SK-N-SH (cell line): Measurements from ENCODE around the gene GDAP2. TPM values are rescaled to one million over a fixed set of nuclear protein-coding genes. Genes with fewer than 3 reads are reported as not detected.

Experiments
- CTCF ChIA-PET: fragments of 300-600, 350-600 bp; formaldehyde crosslinking; extraction: SDS; loops from one replicate; lab custom pipeline; 2021; lab: Yijun Ruan, JAX
- POLR2A ChIA-PET: fragments of 350-600 bp; sonication (Branson Sonifier 250); formaldehyde crosslinking; extraction: SDS; loops from one replicate; lab custom pipeline; 2020; ENCODE audit warnings: antibody characterized with exemption, inconsistent platforms; lab: Yijun Ruan, JAX
- DNase-seq: peaks from one replicate; pipeline ENCODE4 v3.0.0; 2012
- H2AFZ ChIP-seq: fragments of 200-600 bp; sonication (generic); 2 replicates; pipeline ENCODE4 v1.8.1; 2016; ENCODE audit warnings: antibody characterized with exemption, mild to moderate bottlenecking, low read depth
- H3F3A ChIP-seq: fragments of 200-600 bp; sonication (generic); replicated peaks from 2 replicates; pipeline ENCODE3; 2016; ENCODE audit warnings: antibody characterized with exemption, mild to moderate bottlenecking; ENCODE audit not compliant: insufficient read depth
- H3K27ac ChIP-seq, 2 experiments: fragments of 200-500 bp in 1 of 2; fragments of 200-600 bp in 1 of 2; sonication (Bioruptor generic) in 1 of 2; sonication (generic), shearing (Covaris generic) in 1 of 2; 2 replicates each; pipeline versions ENCODE4 v1.5.1 to v1.6.1; 2014 to 2016; ENCODE audit warnings: low read depth in 2 of 2, inconsistent platforms in 1 of 2, low read length in 1 of 2, mild to moderate bottlenecking in 1 of 2, mixed read lengths in 1 of 2
- H3K27me3 ChIP-seq: fragments of 200-600 bp; sonication (generic), shearing (Covaris generic); 2 replicates; pipeline ENCODE4 v1.6.1; 2016; ENCODE audit warnings: mixed run types; ENCODE audit not compliant: insufficient read depth
- H3K36me3 ChIP-seq, 2 experiments: fragments of 200-500 bp in 1 of 2; fragments of 200-600 bp in 1 of 2; sonication (Bioruptor generic) in 1 of 2; sonication (generic) in 1 of 2; replicated peaks in 1 of 2; 2 replicates each; pipeline versions ENCODE3 to v1.5.1; 2014 to 2016; ENCODE audit warnings: low read length in 1 of 2, mild to moderate bottlenecking in 1 of 2; ENCODE audit not compliant: insufficient read depth in 2 of 2, control insufficient read depth in 1 of 2
- H3K4me1 ChIP-seq, 2 experiments: fragments of 200-500 bp in 1 of 2; fragments of 200-600 bp in 1 of 2; sonication (Bioruptor generic) in 1 of 2; sonication (generic), shearing (Covaris generic) in 1 of 2; 2 replicates each; pipeline versions ENCODE4 v1.5.1 to v1.6.1; 2014 to 2016; ENCODE audit warnings: low read depth in 1 of 2, low read length in 1 of 2, mixed run types in 1 of 2; ENCODE audit not compliant: insufficient read depth in 2 of 2, control insufficient read depth in 1 of 2
- H3K4me2 ChIP-seq: fragments of 200-600 bp; sonication (generic), shearing (Covaris generic); 2 replicates; pipeline ENCODE4 v1.6.1; 2017; ENCODE audit warnings: mixed run types
- H3K4me3 ChIP-seq, 2 experiments: fragments of 200-500 bp in 1 of 2; fragments of 200-600 bp in 1 of 2; sonication (Bioruptor generic) in 1 of 2; sonication (generic), shearing (Covaris generic) in 1 of 2; 2 replicates each; pipeline versions ENCODE4 v1.5.1 to v1.8.1; 2014 to 2016; ENCODE audit warnings: low read depth in 2 of 2, inconsistent platforms in 1 of 2, low read length in 1 of 2, mild to moderate bottlenecking in 1 of 2, mixed read lengths in 1 of 2, moderate library complexity in 1 of 2
- H3K79me2 ChIP-seq: fragments of 200-600 bp; sonication (generic); 2 replicates; pipeline ENCODE4 v1.8.1; 2017; ENCODE audit warnings: mild to moderate bottlenecking; ENCODE audit not compliant: insufficient read depth
- H3K9ac ChIP-seq: fragments of 200-600 bp; sonication (generic); 2 replicates; pipeline ENCODE4 v1.6.1; 2017; ENCODE audit warnings: mixed run types
- H3K9me2 ChIP-seq: fragments of 200-600 bp; sonication (generic); 2 replicates; pipeline ENCODE4 v1.6.1; 2017; ENCODE audit warnings: mixed run types
- H3K9me3 ChIP-seq: fragments of 200-600 bp; sonication (generic); 2 replicates; pipeline ENCODE4 v1.6.1; 2017; ENCODE audit warnings: mixed run types, mild to moderate bottlenecking, moderate library complexity
- H4K20me1 ChIP-seq: fragments of 200-600 bp; sonication (generic); 2 replicates; pipeline ENCODE4 v1.6.1; 2017; ENCODE audit warnings: mild to moderate bottlenecking, mixed run types; ENCODE audit not compliant: insufficient read depth
- EP300 ChIP-seq, 2 experiments: IDR thresholded peaks; 2 replicates each; pipeline versions ENCODE4 v1.4.0 to v1.6.1; 2012; ENCODE audit warnings: borderline replicate concordance in 1 of 2, low read depth in 1 of 2, low read length in 1 of 2
- FOXJ3 ChIP-seq: sonication (generic); formaldehyde crosslinking; IDR thresholded peaks from 2 replicates; pipeline ENCODE4 v1.5.1; 2020; ENCODE audit warnings: mild to moderate bottlenecking, missing genetic modification reagents
- FOXM1 ChIP-seq: IDR thresholded peaks from 2 replicates; pipeline ENCODE4 v1.4.0; 2012; ENCODE audit warnings: low read depth, mild to moderate bottlenecking
- IRF3 ChIP-seq: fragments of 150-350 bp; IDR thresholded peaks from 2 replicates; pipeline ENCODE4 v1.6.1; 2016; ENCODE audit warnings: mild to moderate bottlenecking, low read depth, low read length
- JUND ChIP-seq: IDR thresholded peaks from 2 replicates; pipeline ENCODE4 v1.4.0; 2012
- MEF2A ChIP-seq: IDR thresholded peaks from 2 replicates; pipeline ENCODE4 v1.4.0; 2012; ENCODE audit warnings: low read depth, borderline replicate concordance
- NFIC ChIP-seq: IDR thresholded peaks from 2 replicates; pipeline ENCODE4 v1.4.0; 2012; ENCODE audit warnings: borderline replicate concordance
- NRF1 ChIP-seq: IDR thresholded peaks from 2 replicates; pipeline ENCODE4 v1.6.1; 2012; ENCODE audit warnings: low read depth, mild to moderate bottlenecking, low read length
- REST ChIP-seq: IDR thresholded peaks from 2 replicates; pipeline ENCODE4 v1.6.1; 2012; ENCODE audit warnings: mild to moderate bottlenecking, low read depth, low read length, moderate library complexity
- RFX5 ChIP-seq: IDR thresholded peaks from 2 replicates; pipeline ENCODE4 v1.6.1; 2012; ENCODE audit warnings: mild to moderate bottlenecking, improper control_type of control experiment, low read length
- RXRA ChIP-seq: IDR thresholded peaks from 2 replicates; pipeline ENCODE4 v1.4.0; 2012; ENCODE audit warnings: low read depth, mild to moderate bottlenecking, borderline replicate concordance
- SIN3A ChIP-seq: IDR thresholded peaks from 2 replicates; pipeline ENCODE4 v1.6.1; 2012; ENCODE audit warnings: low read depth, mild to moderate bottlenecking, low read length, moderate library complexity, borderline replicate concordance
- TEAD4 ChIP-seq: IDR thresholded peaks from 2 replicates; pipeline ENCODE4 v1.4.0; 2012; ENCODE audit warnings: mild to moderate bottlenecking, borderline replicate concordance; ENCODE audit not compliant: insufficient read depth
- USF1 ChIP-seq: IDR thresholded peaks from 2 replicates; pipeline ENCODE4 v1.4.0; 2012; ENCODE audit warnings: low read depth, borderline replicate concordance
- WGBS: methylation state at CpG from one replicate; pipeline ENCODE4 v1.1.6; 2017; ENCODE audit warnings: low lambda C conversion rate; 5-methylcytosine and 5-hydroxymethylcytosine counted together
- polyA plus RNA-seq, 3 experiments: library from polyadenylated mRNA; depleted of rRNA; stranded (reverse); fragments of >200 nt; gene quantifications; 2 replicates each; pipeline ENCODE4 v1.2.3, GENCODE V29; 2012
- TF ChIP-seq, protein P1 (sequence below): IDR thresholded peaks from 2 replicates; pipeline ENCODE4 v1.4.0; 2012; ENCODE audit warnings: low read depth
- TF ChIP-seq, protein P2 (sequence below): fragments of 150-350 bp; IDR thresholded peaks from 2 replicates; pipeline ENCODE4 v1.6.1; 2017; ENCODE audit warnings: antibody characterized with exemption, low read length, low read depth, borderline replicate concordance

The GDAP2 gene
- polyA plus RNA-seq, 1 of the 3 experiments (the other 2 are of a cell fraction) = 5.6 TPM

DNA sequence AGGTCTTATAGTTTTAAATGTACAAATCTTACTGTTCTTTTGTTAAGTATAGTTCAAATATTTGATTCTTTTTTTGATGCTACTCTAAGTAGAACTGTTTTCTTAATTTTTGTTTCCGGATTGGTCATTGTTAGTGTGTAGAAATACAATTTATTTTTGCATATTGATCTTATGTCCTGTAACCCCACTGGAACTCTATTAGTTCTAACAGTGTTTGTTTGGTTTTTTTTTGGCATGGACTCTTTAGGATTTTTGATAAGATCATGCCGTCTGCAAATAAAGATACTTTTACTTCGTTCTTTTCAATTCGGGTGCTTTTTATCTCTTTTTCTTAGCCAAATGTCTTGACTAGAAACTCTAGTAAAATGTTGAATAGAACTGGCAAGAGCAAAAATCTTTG is 26.5 kb downstream of the GDAP2 start:
- DNase-seq = no peak
- H3K4me1 ChIP-seq = no peaks in the 10 kb centered on the region; a peak in 1 of 4 replicates
- POLR2A ChIA-PET = no interaction called here
- H3K4me2 ChIP-seq = no peak overlapping the region
- no peak for TF ChIP-seq RXRA
- TF ChIP-seq JUND = no peak
- no peak for TF ChIP-seq EP300 (IDR thresholded peaks at IDR 0.05; ENCODE audit: borderline replicate concordance in 1 of 2, low read depth in 1 of 2, low read length in 1 of 2)
- TF ChIP-seq FOXM1 = no peak
- TF ChIP-seq TEAD4 = no peak
- TF ChIP-seq IRF3 = no peak
- TF ChIP-seq REST = no peak
- TF ChIP-seq RFX5 = no peak
- TF ChIP-seq, protein P1, sequence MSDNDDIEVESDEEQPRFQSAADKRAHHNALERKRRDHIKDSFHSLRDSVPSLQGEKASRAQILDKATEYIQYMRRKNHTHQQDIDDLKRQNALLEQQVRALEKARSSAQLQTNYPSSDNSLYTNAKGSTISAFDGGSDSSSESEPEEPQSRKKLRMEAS = no peak
- no peak for TF ChIP-seq SIN3A
- TF ChIP-seq NFIC = no peak
- TF ChIP-seq USF1 = no peak
- TF ChIP-seq, protein P2, sequence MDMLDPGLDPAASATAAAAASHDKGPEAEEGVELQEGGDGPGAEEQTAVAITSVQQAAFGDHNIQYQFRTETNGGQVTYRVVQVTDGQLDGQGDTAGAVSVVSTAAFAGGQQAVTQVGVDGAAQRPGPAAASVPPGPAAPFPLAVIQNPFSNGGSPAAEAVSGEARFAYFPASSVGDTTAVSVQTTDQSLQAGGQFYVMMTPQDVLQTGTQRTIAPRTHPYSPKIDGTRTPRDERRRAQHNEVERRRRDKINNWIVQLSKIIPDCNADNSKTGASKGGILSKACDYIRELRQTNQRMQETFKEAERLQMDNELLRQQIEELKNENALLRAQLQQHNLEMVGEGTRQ = no peak
- TF ChIP-seq MEF2A = no peak
- TF ChIP-seq FOXJ3 (CRISPR knock-in tag) = no peak
- TF ChIP-seq NRF1 = no peak
- peaks cover 7% of the 10 kb centered on the region for H3F3A ChIP-seq
- CTCF ChIA-PET = interaction anchor here (1.5 kb wide), 1 partner anchor 368 kb away, joined by 4 read pairs; no protein-coding TSS in a partner anchor
- no peaks in the 10 kb centered on the region for H3K79me2 ChIP-seq
- WGBS = 97% methylated on average over 4 of the region's 4 CpGs
- no peak overlapping the region for H2AFZ ChIP-seq
- peaks cover 74 to 77% of the 10 kb centered on the region in 2 experiments for H3K36me3 ChIP-seq
- H3K27me3 ChIP-seq = no peaks in the 10 kb centered on the region
- no peaks in the 10 kb centered on the region for H4K20me1 ChIP-seq
- no peaks in the 10 kb centered on the region for H3K9me2 ChIP-seq
- H3K9me3 ChIP-seq = no peaks in the 10 kb centered on the region
- H3K27ac ChIP-seq = no peak overlapping the region
- no peak overlapping the region for H3K4me3 ChIP-seq
- no peak overlapping the region for H3K9ac ChIP-seq
